Stimulated activated CD4-positive, alpha-beta T cell treated with anti-CD3 and anti-CD28 coated beads, Interleukin-12 subunit alpha, Interleukin-12 subunit beta, amount 100 ng/mL, for 4 hours (primary cell): ENCODE data around the gene DDX53.

Source experiments
- DNase-seq: peaks from one replicate; pipeline ENCODE4 v3.0.0-alpha.2; 2020

DDX53 gene

GRCh38 chrX:22999696-23000223, at the start of gene DDX53:
TSS of gene DDX53 (plus strand) at chrX:22999960. CDS start at chrX:23000058, 98 bp downstream.
- no peak for DNase-seq

GRCh38 chrX:22950269-22951266, 49.2 kb upstream of the DDX53 start:
- DNase-seq: no peak

GRCh38 chrX:22952010-22952409, 47.8 kb upstream of the DDX53 start:
- no peak for DNase-seq

GRCh38 chrX:22958250-22958649, 41.5 kb upstream of the DDX53 start:
- no peak for DNase-seq

GRCh38 chrX:22959204-22959920, 40.4 kb upstream of the DDX53 start:
- no peak for DNase-seq

- DNase-seq: no peak
Observed at GRCh38 chrX:22963196-22963595, 36.6 kb upstream of the DDX53 start.

GRCh38 chrX:22968494-22968893, 31.3 kb upstream of the DDX53 start:
- DNase-seq: no peak

- DNase-seq: no peak
Observed at GRCh38 chrX:22969411-22969810, 30.3 kb upstream of the DDX53 start.

GRCh38 chrX:22970861-22971260, 28.9 kb upstream of the DDX53 start:
- DNase-seq: no peak

- no peak for DNase-seq
Observed at GRCh38 chrX:22974616-22975015, 25.1 kb upstream of the DDX53 start.

- no peak for DNase-seq
Observed at GRCh38 chrX:22975786-22976185, 24.0 kb upstream of the DDX53 start.

- no peak for DNase-seq
Observed at GRCh38 chrX:22985958-22986357, 13.8 kb upstream of the DDX53 start.

GRCh38 chrX:22987452-22987851, 12.3 kb upstream of the DDX53 start:
- DNase-seq: no peak

GRCh38 chrX:23003116-23003515, 3.4 kb downstream of the DDX53 start:
- no peak for DNase-seq

GRCh38 chrX:23008431-23009099, 8.8 kb downstream of the DDX53 start:
- DNase-seq: no peak

GRCh38 chrX:23012162-23012561, 12.4 kb downstream of the DDX53 start:
- DNase-seq: no peak

GRCh38 chrX:23012636-23013035, 12.9 kb downstream of the DDX53 start:
- DNase-seq: no peak

- DNase-seq: no peak
Observed at GRCh38 chrX:23013366-23013765, 13.6 kb downstream of the DDX53 start.

GRCh38 chrX:23031600-23031999, 31.8 kb downstream of the DDX53 start:
- no peak for DNase-seq

GRCh38 chrX:23035493-23035892, 35.7 kb downstream of the DDX53 start:
- DNase-seq: no peak

- no peak for DNase-seq
Observed at GRCh38 chrX:23046443-23046842, 46.7 kb downstream of the DDX53 start.

- no peak for DNase-seq
Observed at GRCh38 chrX:23048806-23049573, 49.2 kb downstream of the DDX53 start.
